SIG-M5 (cell line): ENCODE measurements around the gene SHC4.
"Not testable (repeated sequence)": the region's sequence is repeated elsewhere in the genome, so short reads cannot be mapped to it uniquely, and the experiment has no call there.

Experiments
- DNase-seq: peaks from one replicate; lab custom pipeline; 2025; lab: John Stamatoyannopoulos, UW

The SHC4 gene

GRCh38 chr15:48796930-48797329 lies 166.8 kb downstream of the SHC4 start:
- no peak for DNase-seq

GRCh38 chr15:48796521-48796920 lies 167.2 kb downstream of the SHC4 start:
- no peak for DNase-seq

GRCh38 chr15:48795901-48796300 lies 167.8 kb downstream of the SHC4 start:
- DNase-seq = no peak

- peak; percentile 41 for DNase-seq
Observed at GRCh38 chr15:48794697-48795134, 169.0 kb downstream of the SHC4 start.

- no peak for DNase-seq
Observed at GRCh38 chr15:48792408-48792807, 171.3 kb downstream of the SHC4 start.

GRCh38 chr15:48790466-48791115 lies 173.1 kb downstream of the SHC4 start:
- DNase-seq = not testable (repeated sequence)

- no peak for DNase-seq
Observed at GRCh38 chr15:48785712-48786111, 178.0 kb downstream of the SHC4 start.

GRCh38 chr15:48785195-48785594 lies 178.5 kb downstream of the SHC4 start:
- DNase-seq = no peak

- DNase-seq = no peak
Observed at GRCh38 chr15:48784756-48785155, 179.0 kb downstream of the SHC4 start.

- DNase-seq = no peak
Observed at GRCh38 chr15:48782911-48783310, 180.8 kb downstream of the SHC4 start.

- DNase-seq = no peak
Observed at GRCh38 chr15:48781481-48782081, 182.1 kb downstream of the SHC4 start.

GRCh38 chr15:48781017-48781416 lies 182.7 kb downstream of the SHC4 start:
- DNase-seq = no peak

GRCh38 chr15:48778331-48778730 lies 185.4 kb downstream of the SHC4 start:
- DNase-seq = no peak

- DNase-seq = no peak
Observed at GRCh38 chr15:48777645-48778330, 185.9 kb downstream of the SHC4 start.

- DNase-seq = no peak
Observed at GRCh38 chr15:48775546-48775945, 188.2 kb downstream of the SHC4 start.

GRCh38 chr15:48774484-48774883 lies 189.2 kb downstream of the SHC4 start:
- no peak for DNase-seq
